ENCODE data around the gene ZBTB34. TPM values are rescaled to one million over a fixed set of nuclear protein-coding genes. Genes with fewer than 3 reads are reported as not detected.
"Not testable (repeated sequence)": the region's sequence is repeated elsewhere in the genome, so short reads cannot be mapped to it uniquely, and the experiment has no call there.

ZBTB34 gene
- total and polyA plus RNA-seq, 12 donors: 1.6 to 6.5 (median 5.1) TPM

GRCh38 chr9:126818482-126818881, 42.0 kb upstream of the ZBTB34 start:
- no peak for ATAC-seq
- Histone ChIP-seq H3K4me3 (no peak overlapping the region), H3K4me1 (peaks cover 0 to 45% (median 22%) of the 10 kb centered on the region in 9 donors), H3K27me3 (no peaks in the 10 kb centered on the region), H3K36me3 (peaks cover 0 to 89% (median 30%) of the 10 kb centered on the region in 9 donors), H3K9me3 (peaks cover 0 to 53% (median 19%) of the 10 kb centered on the region in 11 donors), H3K27ac (no peak overlapping the region)
- intact Hi-C loops (cut with DNase I): no loop called here
- 96 to 97% methylated on average over 5 of the region's 5 CpGs for WGBS, 2 donors
- DNase-seq: no peak
- TF ChIP-seq, protein P1, sequence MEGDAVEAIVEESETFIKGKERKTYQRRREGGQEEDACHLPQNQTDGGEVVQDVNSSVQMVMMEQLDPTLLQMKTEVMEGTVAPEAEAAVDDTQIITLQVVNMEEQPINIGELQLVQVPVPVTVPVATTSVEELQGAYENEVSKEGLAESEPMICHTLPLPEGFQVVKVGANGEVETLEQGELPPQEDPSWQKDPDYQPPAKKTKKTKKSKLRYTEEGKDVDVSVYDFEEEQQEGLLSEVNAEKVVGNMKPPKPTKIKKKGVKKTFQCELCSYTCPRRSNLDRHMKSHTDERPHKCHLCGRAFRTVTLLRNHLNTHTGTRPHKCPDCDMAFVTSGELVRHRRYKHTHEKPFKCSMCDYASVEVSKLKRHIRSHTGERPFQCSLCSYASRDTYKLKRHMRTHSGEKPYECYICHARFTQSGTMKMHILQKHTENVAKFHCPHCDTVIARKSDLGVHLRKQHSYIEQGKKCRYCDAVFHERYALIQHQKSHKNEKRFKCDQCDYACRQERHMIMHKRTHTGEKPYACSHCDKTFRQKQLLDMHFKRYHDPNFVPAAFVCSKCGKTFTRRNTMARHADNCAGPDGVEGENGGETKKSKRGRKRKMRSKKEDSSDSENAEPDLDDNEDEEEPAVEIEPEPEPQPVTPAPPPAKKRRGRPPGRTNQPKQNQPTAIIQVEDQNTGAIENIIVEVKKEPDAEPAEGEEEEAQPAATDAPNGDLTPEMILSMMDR (IDR thresholded peaks at IDR 0.05): no peak

DNA sequence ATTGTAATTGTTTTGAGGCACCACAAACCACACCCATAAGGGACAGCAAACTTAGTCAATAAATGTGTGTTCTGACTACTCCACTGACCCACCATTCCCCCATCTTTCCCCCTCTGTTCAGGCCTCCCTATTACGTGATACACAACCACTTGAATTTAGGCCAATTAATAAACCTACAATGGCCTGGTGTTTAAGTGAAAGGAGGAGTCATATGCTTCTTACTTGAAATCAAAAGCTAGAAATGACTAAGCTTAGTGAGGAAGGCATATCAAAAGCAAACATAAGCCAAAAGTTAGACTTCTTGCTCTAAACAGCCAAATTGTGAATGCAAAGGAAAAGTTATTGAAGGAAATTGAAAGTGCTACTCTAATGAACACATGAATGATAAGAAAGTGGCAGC, 41.0 kb upstream of the ZBTB34 start:
- H3K27ac ChIP-seq: no peak overlapping the region
- peaks cover 0 to 50% (median 16%) of the 10 kb centered on the region in 11 donors for H3K9me3 ChIP-seq
- H3K27me3 ChIP-seq: no peaks in the 10 kb centered on the region
- DNase-seq (no peak), ATAC-seq (no peak)
- TF ChIP-seq, protein P1 (IDR thresholded peaks at IDR 0.05): no peak
- 75 to 80% methylated on average over 1 of the region's 1 CpG for WGBS, 2 donors
- peaks cover 0 to 89% (median 20%) of the 10 kb centered on the region in 9 donors for H3K36me3 ChIP-seq
- peaks cover 0 to 43% (median 22%) of the 10 kb centered on the region in 9 donors for H3K4me1 ChIP-seq
- H3K4me3 ChIP-seq: no peak overlapping the region
- intact Hi-C loops (cut with DNase I): no loop called here

GRCh38 chr9:126822278-126822677, 38.2 kb upstream of the ZBTB34 start:
- Histone ChIP-seq H3K4me3 (no peak overlapping the region), H3K4me1 (peaks cover 0 to 30% (median 16%) of the 10 kb centered on the region in 9 donors), H3K27ac (peak overlapping the region in 1 of 10 donors; percentile 12), H3K36me3 (peaks cover 0 to 75% (median 13%) of the 10 kb centered on the region in 9 donors), H3K9me3 (peaks cover 0 to 33% (median 11%) of the 10 kb centered on the region in 11 donors), H3K27me3 (no peaks in the 10 kb centered on the region)
- ATAC-seq: peak in 7 of 8 donors; percentile 28 to 69 (median 61)
- DNase-seq: no peak
- WGBS, 2 donors: 30 to 56% methylated on average over 2 of the region's 2 CpGs
- TF ChIP-seq, protein P1 (IDR thresholded peaks at IDR 0.05): no peak
- intact Hi-C loops (cut with DNase I): no loop called here

GRCh38 chr9:126822873-126823272, 37.6 kb upstream of the ZBTB34 start:
- Histone ChIP-seq H3K4me3 (no peak overlapping the region), H3K27me3 (no peaks in the 10 kb centered on the region), H3K36me3 (peaks cover 0 to 75% (median 14%) of the 10 kb centered on the region in 9 donors), H3K9me3 (peaks cover 0 to 28% (median 11%) of the 10 kb centered on the region in 11 donors), H3K4me1 (peaks cover 0 to 31% (median 16%) of the 10 kb centered on the region in 9 donors), H3K27ac (peak overlapping the region in 1 of 10 donors; percentile 12)
- 94 to 97% methylated on average over 1 of the region's 1 CpG for WGBS, 2 donors
- intact Hi-C loops (cut with DNase I): no loop called here
- TF ChIP-seq, protein P1 (IDR thresholded peaks at IDR 0.05): no peak
- DNase-seq: no peak
- no peak for ATAC-seq

DNA sequence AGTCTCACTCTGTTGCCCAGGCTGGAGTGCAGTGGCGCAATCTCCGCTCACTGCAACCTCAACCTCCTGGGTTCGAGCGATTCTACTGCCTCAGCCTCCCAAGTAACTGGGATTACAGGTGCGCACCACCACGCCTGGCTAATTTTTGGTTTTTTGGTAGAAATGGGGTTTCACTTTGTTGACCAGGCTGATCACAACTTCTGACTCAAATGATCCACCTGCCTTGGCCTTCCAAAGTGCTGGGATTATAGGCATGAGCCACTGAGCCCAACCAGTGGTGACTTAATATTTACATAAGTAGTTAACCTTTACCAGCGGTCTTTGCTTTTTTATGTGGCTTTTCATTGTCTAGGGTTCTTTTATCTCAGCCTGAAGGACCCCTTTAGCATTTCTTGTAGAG, 36.4 kb upstream of the ZBTB34 start:
- Histone ChIP-seq H3K4me1 (peaks cover 0 to 39% (median 20%) of the 10 kb centered on the region in 9 donors), H3K9me3 (peaks cover 0 to 17% (median 4%) of the 10 kb centered on the region in 11 donors), H3K36me3 (peaks cover 0 to 68% (median 8%) of the 10 kb centered on the region in 9 donors)
- 97 to 98% methylated on average over 7 of the region's 7 CpGs for WGBS, 2 donors
- H3K4me3 ChIP-seq; H3K27me3 ChIP-seq; H3K27ac ChIP-seq; DNase-seq; intact Hi-C loops (cut with DNase I); ATAC-seq: not testable (repeated sequence)
